CD8-positive, alpha-beta memory T cell (primary cell): ENCODE results near the gene RNGTT. TPM values are rescaled to one million over a fixed set of nuclear protein-coding genes. Genes with fewer than 3 reads are reported as not detected.
A peak's percentile ranks its signal among the peaks of the same experiment; 100 is the strongest.

Experiments used
- CTCF ChIA-PET: fragments of 350-600 bp; sonication (Branson Sonifier 250); formaldehyde crosslinking; loops from one replicate; lab custom pipeline; 2021; ENCODE audit warnings: antibody characterized with exemption; lab: Charles Lee
- POLR2A ChIA-PET: fragments of 350-600 bp; sonication (Branson Sonifier 250); formaldehyde crosslinking; loops from one replicate; lab custom pipeline; 2021; ENCODE audit warnings: antibody characterized with exemption; lab: Charles Lee
- DNase-seq, 5 donors: peaks; one replicate each; pipeline versions ENCODE4 v3.0.0 to v3.0.0-alpha.2; 2020 to 2022; ENCODE audit warnings: mixed read lengths in 1 of 5
- H3K27ac ChIP-seq: one replicate; pipeline ENCODE4 v1.7.0; 2013; ENCODE audit warnings: low read depth, mild to moderate bottlenecking, low read length, moderate library complexity
- H3K27me3 ChIP-seq: 2 replicates; pipeline ENCODE4 v1.7.0; 2013; ENCODE audit warnings: low read length, mild to moderate bottlenecking; ENCODE audit not compliant: insufficient read depth, poor library complexity, severe bottlenecking
- H3K36me3 ChIP-seq: 2 replicates; pipeline ENCODE4 v1.7.0; 2013; ENCODE audit warnings: mild to moderate bottlenecking, low read length, moderate library complexity; ENCODE audit not compliant: insufficient read depth
- H3K4me1 ChIP-seq: 2 replicates; pipeline ENCODE4 v1.7.0; 2013; ENCODE audit warnings: mild to moderate bottlenecking, low read length, moderate library complexity; ENCODE audit not compliant: insufficient read depth
- H3K4me3 ChIP-seq: 2 replicates; pipeline ENCODE4 v1.7.0; 2013; ENCODE audit warnings: mild to moderate bottlenecking, low read length
- H3K9me3 ChIP-seq: 2 replicates; pipeline ENCODE4 v1.7.0; 2013; ENCODE audit warnings: mild to moderate bottlenecking, low read length
- H3K27ac Mint-ChIP-seq, 8 donors: one replicate each; pipeline ENCODE4 v1.8.0; 2020 to 2021; ENCODE audit warnings: mixed read lengths in 8 of 8, mild to moderate bottlenecking in 6 of 8, inconsistent platforms in 3 of 8, moderate library complexity in 3 of 8
- H3K27me3 Mint-ChIP-seq, 2 donors: one replicate each; pipeline ENCODE4 v1.8.0; 2020 to 2021; ENCODE audit warnings: mixed read lengths in 2 of 2, mild to moderate bottlenecking in 1 of 2, moderate library complexity in 1 of 2
- H3K36me3 Mint-ChIP-seq, 3 donors: one replicate each; pipeline ENCODE4 v1.8.0; 2020 to 2021; ENCODE audit warnings: mixed read lengths in 3 of 3, inconsistent platforms in 1 of 3, mild to moderate bottlenecking in 1 of 3
- H3K4me1 Mint-ChIP-seq, 3 donors: one replicate each; pipeline ENCODE4 v1.8.0; 2020 to 2021; ENCODE audit warnings: mixed read lengths in 3 of 3, inconsistent platforms in 1 of 3, mild to moderate bottlenecking in 1 of 3
- H3K4me3 Mint-ChIP-seq, 7 donors: one replicate each; pipeline ENCODE4 v1.8.0; 2020 to 2021; ENCODE audit warnings: mixed read lengths in 7 of 7, mild to moderate bottlenecking in 6 of 7, moderate library complexity in 4 of 7, inconsistent platforms in 2 of 7
- H3K9me3 Mint-ChIP-seq, 5 donors: one replicate each; pipeline ENCODE4 v1.8.0; 2020 to 2022; ENCODE audit warnings: mixed read lengths in 5 of 5, mild to moderate bottlenecking in 3 of 5, moderate library complexity in 2 of 5, inconsistent platforms in 1 of 5
- polyA plus RNA-seq: library from polyadenylated mRNA; unstranded; fragments of 300-500 nt; fragmentation: Illumina TruSeq; gene quantifications from one replicate; pipeline ENCODE4 v1.2.3, GENCODE V29; 2021
- total RNA-seq, 2 experiments: library from RNA; stranded (reverse); gene quantifications; one replicate each; pipeline ENCODE4 v1.2.3, GENCODE V29; 2021

Gene RNGTT
- total and polyA plus RNA-seq, 3 experiments from 2014 or later: 16.0 to 22.3 (median 20.7) TPM

DNA sequence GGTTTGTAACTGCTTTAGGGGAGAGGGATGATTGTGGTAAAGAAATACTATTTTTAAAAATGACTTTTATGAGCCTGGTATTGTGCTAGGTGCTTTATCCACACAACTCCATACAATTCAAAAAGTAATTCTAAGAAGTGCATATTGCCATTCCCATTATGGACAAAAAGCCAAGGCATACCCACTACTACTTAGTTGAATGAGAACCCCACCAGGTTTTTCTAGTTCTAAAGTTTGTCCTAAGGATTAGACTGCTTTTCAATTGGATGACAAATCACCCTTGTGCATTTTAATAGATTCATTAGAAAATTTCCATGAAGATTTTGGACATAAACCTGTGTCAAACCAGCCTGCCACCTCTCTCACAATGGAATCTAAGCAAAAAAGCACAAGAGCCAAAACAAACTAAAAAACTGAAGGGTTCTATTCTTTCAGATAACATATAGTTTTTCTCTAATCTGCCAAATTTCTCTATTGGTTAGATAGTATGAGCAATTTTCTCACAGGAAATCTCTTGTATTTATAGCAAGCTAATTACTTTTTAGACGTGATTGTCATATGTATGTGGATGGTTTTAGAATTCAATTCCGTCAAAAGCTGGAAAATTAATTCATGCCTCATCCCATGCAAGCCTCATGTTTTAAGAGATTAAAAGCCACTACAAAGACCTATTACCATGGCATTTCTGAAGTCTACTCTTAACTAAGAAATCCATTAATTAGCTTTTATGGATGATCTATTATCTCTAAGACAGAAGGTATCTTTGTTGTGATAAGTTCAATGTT is 325.5 kb downstream of the RNGTT start:
- Histone ChIP-seq H3K4me1 (no peaks in the 10 kb centered on the region), H3K4me3 (no peak overlapping the region), H3K27me3 (no peaks in the 10 kb centered on the region), H3K27ac (no peak overlapping the region), H3K36me3 (no peaks in the 10 kb centered on the region), H3K9me3 (no peaks in the 10 kb centered on the region)
- H3K4me1 Mint-ChIP-seq: peaks cover 8 to 22% (median 14%) of the 10 kb centered on the region in 3 donors
- DNase-seq: no peak
- H3K27me3 Mint-ChIP-seq: no peaks in the 10 kb centered on the region
- ChIA-PET CTCF (no interaction called here), POLR2A (no interaction called here)
- no peaks in the 10 kb centered on the region for H3K9me3 Mint-ChIP-seq
- no peak overlapping the region for H3K4me3 Mint-ChIP-seq
- H3K27ac Mint-ChIP-seq: no peak overlapping the region
- H3K36me3 Mint-ChIP-seq: peaks cover 0 to 8% (median 5%) of the 10 kb centered on the region in 3 donors

DNA sequence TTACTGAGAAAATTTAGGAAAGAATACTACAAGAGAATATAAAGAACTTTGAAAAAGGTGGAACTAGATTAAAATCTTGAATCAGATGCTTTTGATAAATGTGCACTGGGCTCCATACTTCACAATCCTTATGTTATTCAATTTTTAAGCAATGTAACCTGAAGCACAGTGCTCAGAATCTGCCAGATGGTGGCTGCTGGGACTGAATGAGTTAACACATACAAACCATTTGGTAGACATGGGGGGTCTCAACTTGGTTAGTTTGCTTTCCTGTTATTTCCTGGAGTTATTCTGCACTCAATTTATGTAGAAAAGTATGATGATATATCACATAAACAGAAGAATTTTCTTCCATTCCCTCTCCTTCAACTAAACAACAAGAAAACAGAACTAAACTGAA is 326.5 kb downstream of the RNGTT start:
- ChIA-PET POLR2A (no interaction called here), CTCF (no interaction called here)
- Mint-ChIP-seq H3K4me3 (no peak overlapping the region), H3K4me1 (peaks cover 6 to 20% (median 17%) of the 10 kb centered on the region in 3 donors), H3K36me3 (peaks cover 0 to 10% (median 5%) of the 10 kb centered on the region in 3 donors), H3K27ac (no peak overlapping the region), H3K27me3 (no peaks in the 10 kb centered on the region), H3K9me3 (no peaks in the 10 kb centered on the region)
- H3K36me3 ChIP-seq: no peaks in the 10 kb centered on the region
- H3K4me3 ChIP-seq: no peak overlapping the region
- DNase-seq: no peak
- no peak overlapping the region for H3K27ac ChIP-seq
- no peaks in the 10 kb centered on the region for H3K27me3 ChIP-seq
- no peaks in the 10 kb centered on the region for H3K4me1 ChIP-seq
- no peaks in the 10 kb centered on the region for H3K9me3 ChIP-seq

GRCh38 chr6:88633782-88634181 is 329.6 kb downstream of the RNGTT start:
- Histone ChIP-seq H3K27ac (no peak overlapping the region), H3K36me3 (no peaks in the 10 kb centered on the region), H3K9me3 (no peaks in the 10 kb centered on the region), H3K27me3 (no peaks in the 10 kb centered on the region), H3K4me1 (no peaks in the 10 kb centered on the region), H3K4me3 (no peak overlapping the region)
- Mint-ChIP-seq H3K27ac (no peak overlapping the region), H3K9me3 (no peaks in the 10 kb centered on the region), H3K4me1 (peaks cover 9 to 27% (median 20%) of the 10 kb centered on the region in 3 donors), H3K27me3 (no peaks in the 10 kb centered on the region), H3K4me3 (no peak overlapping the region), H3K36me3 (peaks cover 0 to 12% (median 4%) of the 10 kb centered on the region in 3 donors)
- no peak for DNase-seq
- CTCF ChIA-PET: no interaction called here
- POLR2A ChIA-PET: no interaction called here

DNA sequence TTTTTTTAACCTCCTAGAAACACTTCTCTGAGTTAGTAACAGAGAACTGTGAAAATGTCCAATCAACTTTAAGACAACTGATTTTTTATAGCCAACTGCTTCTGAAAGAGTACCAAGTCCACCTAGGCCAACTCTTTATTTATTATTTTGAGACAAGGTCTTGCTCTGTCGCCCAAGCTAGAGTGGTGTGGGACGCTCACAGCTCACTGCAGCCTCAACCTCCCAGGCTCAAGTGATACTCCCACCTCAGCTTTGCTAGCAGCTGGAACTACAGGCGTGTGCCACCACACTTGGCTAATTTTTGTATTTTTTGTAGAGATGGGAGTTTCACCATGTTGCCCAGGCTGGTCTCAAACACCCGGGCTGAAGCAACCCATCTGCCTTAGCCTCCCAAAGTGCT is 331.6 kb downstream of the RNGTT start:
- peaks cover 0 to 12% (median 4%) of the 10 kb centered on the region in 3 donors for H3K36me3 Mint-ChIP-seq
- no peak for DNase-seq
- H3K27me3 ChIP-seq: no peaks in the 10 kb centered on the region
- ChIA-PET CTCF (no interaction called here), POLR2A (no interaction called here)
- H3K4me1 ChIP-seq: no peaks in the 10 kb centered on the region
- H3K36me3 ChIP-seq: no peaks in the 10 kb centered on the region
- H3K27ac ChIP-seq: no peak overlapping the region
- no peaks in the 10 kb centered on the region for H3K27me3 Mint-ChIP-seq
- H3K4me3 ChIP-seq: no peak overlapping the region
- H3K4me1 Mint-ChIP-seq: peaks cover 11 to 29% (median 28%) of the 10 kb centered on the region in 3 donors
- no peaks in the 10 kb centered on the region for H3K9me3 ChIP-seq
- H3K4me3 Mint-ChIP-seq: no peak overlapping the region
- H3K9me3 Mint-ChIP-seq: no peaks in the 10 kb centered on the region
- no peak overlapping the region for H3K27ac Mint-ChIP-seq

- CTCF ChIA-PET: no interaction called here
- no peak for DNase-seq
- Mint-ChIP-seq H3K4me3 (no peak overlapping the region), H3K4me1 (peaks cover 11 to 29% (median 28%) of the 10 kb centered on the region in 3 donors), H3K27me3 (no peaks in the 10 kb centered on the region), H3K9me3 (no peaks in the 10 kb centered on the region), H3K27ac (peak overlapping the region in 1 of 8 donors; percentile 7), H3K36me3 (peaks cover 0 to 11% (median 2%) of the 10 kb centered on the region in 3 donors)
- no peaks in the 10 kb centered on the region for H3K27me3 ChIP-seq
- no peaks in the 10 kb centered on the region for H3K36me3 ChIP-seq
- H3K4me3 ChIP-seq: no peak overlapping the region
- H3K9me3 ChIP-seq: no peaks in the 10 kb centered on the region
- H3K27ac ChIP-seq: no peak overlapping the region
- POLR2A ChIA-PET: no interaction called here
- no peaks in the 10 kb centered on the region for H3K4me1 ChIP-seq
Measured at GRCh38 chr6:88629838-88630494, 333.5 kb downstream of the RNGTT start.

DNA sequence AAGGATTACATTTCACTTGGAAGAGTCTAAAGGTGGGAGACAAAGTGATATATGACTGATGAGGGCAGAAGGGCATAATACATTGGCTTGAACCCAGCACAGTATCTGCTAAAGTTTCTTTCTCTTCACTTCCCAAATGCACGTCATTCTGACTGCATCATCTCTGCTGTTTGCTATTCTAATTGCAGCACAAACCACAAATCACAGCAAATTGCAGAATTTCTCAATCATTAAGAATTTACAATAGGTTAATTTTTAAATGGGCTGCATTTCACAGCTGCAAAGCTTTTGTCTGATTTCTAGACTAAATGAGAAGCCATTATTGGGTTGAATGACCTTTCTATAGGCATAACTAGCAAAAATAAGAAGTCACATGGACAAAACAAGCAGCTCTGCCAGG is 337.0 kb downstream of the RNGTT start:
- H3K27me3 ChIP-seq: no peaks in the 10 kb centered on the region
- POLR2A ChIA-PET: no interaction called here
- no peaks in the 10 kb centered on the region for H3K36me3 ChIP-seq
- DNase-seq: no peak
- H3K9me3 ChIP-seq: no peaks in the 10 kb centered on the region
- no peak overlapping the region for H3K27ac ChIP-seq
- Mint-ChIP-seq H3K9me3 (no peaks in the 10 kb centered on the region), H3K4me3 (no peak overlapping the region), H3K36me3 (peaks cover 0 to 5% (median 4%) of the 10 kb centered on the region in 3 donors), H3K4me1 (peaks cover 8 to 21% (median 20%) of the 10 kb centered on the region in 3 donors), H3K27ac (no peak overlapping the region), H3K27me3 (no peaks in the 10 kb centered on the region)
- CTCF ChIA-PET: no interaction called here
- no peaks in the 10 kb centered on the region for H3K4me1 ChIP-seq
- H3K4me3 ChIP-seq: no peak overlapping the region

DNA sequence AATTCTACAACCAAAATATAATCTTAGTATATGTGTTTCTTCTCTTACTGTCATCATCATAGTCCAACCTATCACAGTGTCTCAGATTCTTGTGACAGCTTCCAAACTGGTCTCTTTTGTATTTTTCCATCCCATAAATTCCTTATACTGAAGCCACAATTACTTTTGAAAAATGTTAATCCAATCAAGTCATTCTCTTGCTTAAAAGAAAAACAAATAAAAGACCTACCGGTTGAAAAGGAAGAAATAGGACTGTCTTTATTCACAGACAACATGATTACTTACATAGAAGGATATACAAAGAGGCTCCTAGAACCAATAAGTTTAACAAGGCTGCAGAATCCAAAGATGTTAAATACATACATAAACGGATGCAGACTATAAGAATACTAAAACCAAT is 339.9 kb downstream of the RNGTT start:
- POLR2A ChIA-PET: no interaction called here
- no peaks in the 10 kb centered on the region for H3K27me3 Mint-ChIP-seq
- CTCF ChIA-PET: no interaction called here
- Histone ChIP-seq H3K27ac (no peak overlapping the region), H3K9me3 (no peaks in the 10 kb centered on the region), H3K4me1 (no peaks in the 10 kb centered on the region), H3K36me3 (no peaks in the 10 kb centered on the region), H3K27me3 (no peaks in the 10 kb centered on the region), H3K4me3 (no peak overlapping the region)
- no peak overlapping the region for H3K4me3 Mint-ChIP-seq
- H3K4me1 Mint-ChIP-seq: peaks cover 0 to 8% (median 2%) of the 10 kb centered on the region in 3 donors
- no peaks in the 10 kb centered on the region for H3K9me3 Mint-ChIP-seq
- peaks cover 4 to 6% (median 4%) of the 10 kb centered on the region in 3 donors for H3K36me3 Mint-ChIP-seq
- DNase-seq: no peak
- no peak overlapping the region for H3K27ac Mint-ChIP-seq

DNA sequence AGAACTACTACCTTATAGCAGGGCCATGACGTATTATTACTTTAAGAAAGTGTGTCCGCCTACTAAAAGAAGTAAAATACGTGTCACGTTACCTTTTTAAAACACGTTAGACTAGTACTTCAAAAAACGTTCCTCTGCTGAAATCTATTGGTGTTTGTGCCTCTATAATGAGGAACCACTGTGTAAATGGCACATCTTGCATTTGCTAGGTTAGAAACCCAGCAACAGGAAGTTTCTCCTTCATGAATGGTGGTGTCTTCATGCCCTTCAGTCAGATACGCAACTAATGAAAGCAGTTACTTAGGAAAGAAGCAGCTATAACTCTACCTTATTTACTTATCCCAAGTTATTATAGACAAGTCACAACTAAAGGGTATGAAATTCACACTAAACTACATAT is 343.5 kb downstream of the RNGTT start:
- POLR2A ChIA-PET: no interaction called here
- Mint-ChIP-seq H3K27ac (no peak overlapping the region), H3K9me3 (no peaks in the 10 kb centered on the region), H3K4me3 (no peak overlapping the region), H3K4me1 (no peaks in the 10 kb centered on the region), H3K27me3 (peaks cover 0 to 1% of the 10 kb centered on the region in 2 donors), H3K36me3 (peaks cover 7 to 15% (median 7%) of the 10 kb centered on the region in 3 donors)
- Histone ChIP-seq H3K27me3 (no peaks in the 10 kb centered on the region), H3K9me3 (no peaks in the 10 kb centered on the region), H3K27ac (no peak overlapping the region), H3K36me3 (no peaks in the 10 kb centered on the region), H3K4me1 (no peaks in the 10 kb centered on the region), H3K4me3 (no peak overlapping the region)
- DNase-seq: no peak
- CTCF ChIA-PET: no interaction called here
